Osteocyte (in vitro differentiated cells): ENCODE measurements around the gene SPAG9. TPM values are rescaled to one million over a fixed set of nuclear protein-coding genes. Genes with fewer than 3 reads are reported as not detected.
A peak's percentile ranks its signal among the peaks of the same experiment; 100 is the strongest.
"Not testable (repeated sequence)": the region's sequence is repeated elsewhere in the genome, so short reads cannot be mapped to it uniquely, and the experiment has no call there.

Source experiments
- DNase-seq: peaks from one replicate; pipeline ENCODE4 v3.0.0; 2021; ENCODE audit warnings: mixed read lengths; ENCODE audit not compliant: unreplicated experiment; ENCODE audit errors: extremely low spot score
- H3K27ac Mint-ChIP-seq: one replicate; pipeline ENCODE4 v1.8.0; 2021; ENCODE audit warnings: mild to moderate bottlenecking, mixed read lengths; ENCODE audit not compliant: unreplicated experiment
- H3K27me3 Mint-ChIP-seq: one replicate; pipeline ENCODE4 v1.8.0; 2021; ENCODE audit warnings: mixed read lengths; ENCODE audit not compliant: unreplicated experiment
- H3K36me3 Mint-ChIP-seq: one replicate; pipeline ENCODE4 v1.8.0; 2021; ENCODE audit warnings: mixed read lengths; ENCODE audit not compliant: unreplicated experiment
- H3K4me1 Mint-ChIP-seq: one replicate; pipeline ENCODE4 v1.8.0; 2021; ENCODE audit warnings: mixed read lengths; ENCODE audit not compliant: unreplicated experiment
- H3K4me3 Mint-ChIP-seq: one replicate; pipeline ENCODE4 v1.8.0; 2021; ENCODE audit warnings: mild to moderate bottlenecking, moderate library complexity, mixed read lengths; ENCODE audit not compliant: unreplicated experiment
- H3K9me3 Mint-ChIP-seq: one replicate; pipeline ENCODE4 v1.8.0; 2021; ENCODE audit warnings: mixed read lengths; ENCODE audit not compliant: unreplicated experiment
- total RNA-seq: library from RNA; stranded (reverse); gene quantifications from 2 replicates; pipeline ENCODE4 v1.2.1, GENCODE V29; 2021
- TF ChIP-seq, protein P1 (sequence below): fragments of 200-600 bp; sonication (generic); IDR thresholded peaks from 2 replicates; pipeline ENCODE4 v1.5.0; 2021; ENCODE audit warnings: antibody characterized with exemption, mild to moderate bottlenecking, moderate library complexity

The SPAG9 gene
- total RNA-seq, 1 donor from 2014 or later: 100 TPM

DNA sequence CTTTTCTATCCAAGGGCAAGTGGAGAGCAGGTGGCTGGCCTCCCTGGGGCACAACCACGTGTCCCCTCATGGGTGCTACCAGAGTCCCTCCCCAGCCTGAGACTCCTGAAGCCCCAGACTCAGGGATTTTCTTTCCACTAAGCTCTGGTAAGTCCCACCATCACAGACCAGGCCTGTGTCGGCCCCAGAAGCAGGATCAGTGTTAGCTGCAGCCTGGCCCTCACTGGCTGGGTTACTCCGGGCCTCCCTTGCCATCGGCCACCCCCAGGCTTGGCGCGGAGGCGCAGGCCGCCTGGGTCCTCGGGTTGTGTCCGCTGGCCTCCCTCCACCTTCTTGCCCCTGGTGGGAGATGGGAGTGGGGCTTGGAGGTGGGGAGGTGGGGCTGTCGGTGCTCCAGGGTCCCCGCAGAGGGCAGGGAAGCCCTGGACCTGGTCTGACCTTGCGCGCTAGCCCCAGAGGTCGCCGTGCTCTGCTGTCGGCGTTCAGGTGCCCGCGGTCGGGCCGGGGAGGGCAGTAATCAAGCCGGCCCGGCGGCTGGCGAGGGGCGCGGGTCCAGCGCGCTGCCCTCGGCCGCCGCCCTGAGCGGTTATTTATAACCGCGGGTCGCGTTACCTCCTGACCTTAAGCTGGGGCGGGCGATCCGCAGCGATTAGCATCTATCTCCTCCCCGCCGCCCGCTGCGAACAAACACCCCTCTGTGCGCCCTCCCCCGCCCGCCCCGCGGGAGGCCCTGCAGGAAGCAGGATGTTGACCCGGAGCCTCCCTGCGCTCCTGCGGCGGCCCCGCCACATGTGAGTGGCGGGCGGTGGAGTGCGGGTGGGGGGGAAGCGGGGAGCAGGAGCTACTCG lies 176.4 kb downstream of the SPAG9 start:
- no peak for DNase-seq

DNA sequence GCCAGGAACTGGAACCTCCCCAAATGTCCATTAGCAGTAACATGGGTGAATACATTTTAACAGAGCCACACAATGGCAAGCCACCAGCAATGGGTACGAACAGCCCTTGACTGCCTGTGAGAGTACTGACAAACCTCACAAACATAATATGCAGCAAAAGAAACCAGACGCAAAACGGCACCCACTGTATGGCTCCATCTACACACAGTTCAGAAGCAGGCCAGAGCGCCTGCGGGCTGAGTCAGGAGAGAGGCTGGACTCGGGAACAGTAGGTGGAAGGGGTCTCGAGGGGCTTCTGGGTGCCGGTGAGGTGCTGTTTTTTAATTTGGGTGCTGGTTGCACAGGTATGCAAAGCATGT lies 177.1 kb downstream of the SPAG9 start:
- no peaks in the 10 kb centered on the region for H3K27me3 Mint-ChIP-seq
- H3K4me3 Mint-ChIP-seq: no peak overlapping the region
- no peaks in the 10 kb centered on the region for H3K36me3 Mint-ChIP-seq
- H3K27ac Mint-ChIP-seq: peak overlapping the region; percentile 1
- H3K9me3 Mint-ChIP-seq: no peaks in the 10 kb centered on the region
- TF ChIP-seq, protein P1, sequence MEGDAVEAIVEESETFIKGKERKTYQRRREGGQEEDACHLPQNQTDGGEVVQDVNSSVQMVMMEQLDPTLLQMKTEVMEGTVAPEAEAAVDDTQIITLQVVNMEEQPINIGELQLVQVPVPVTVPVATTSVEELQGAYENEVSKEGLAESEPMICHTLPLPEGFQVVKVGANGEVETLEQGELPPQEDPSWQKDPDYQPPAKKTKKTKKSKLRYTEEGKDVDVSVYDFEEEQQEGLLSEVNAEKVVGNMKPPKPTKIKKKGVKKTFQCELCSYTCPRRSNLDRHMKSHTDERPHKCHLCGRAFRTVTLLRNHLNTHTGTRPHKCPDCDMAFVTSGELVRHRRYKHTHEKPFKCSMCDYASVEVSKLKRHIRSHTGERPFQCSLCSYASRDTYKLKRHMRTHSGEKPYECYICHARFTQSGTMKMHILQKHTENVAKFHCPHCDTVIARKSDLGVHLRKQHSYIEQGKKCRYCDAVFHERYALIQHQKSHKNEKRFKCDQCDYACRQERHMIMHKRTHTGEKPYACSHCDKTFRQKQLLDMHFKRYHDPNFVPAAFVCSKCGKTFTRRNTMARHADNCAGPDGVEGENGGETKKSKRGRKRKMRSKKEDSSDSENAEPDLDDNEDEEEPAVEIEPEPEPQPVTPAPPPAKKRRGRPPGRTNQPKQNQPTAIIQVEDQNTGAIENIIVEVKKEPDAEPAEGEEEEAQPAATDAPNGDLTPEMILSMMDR: no peak
- no peak for DNase-seq
- H3K4me1 Mint-ChIP-seq: peaks cover 25% of the 10 kb centered on the region

More for the DNA sequence above, 176.4 kb downstream of the SPAG9 start:
- H3K27ac Mint-ChIP-seq: peak overlapping the region; percentile 1
- H3K36me3 Mint-ChIP-seq: no peaks in the 10 kb centered on the region
- peaks cover 32% of the 10 kb centered on the region for H3K4me1 Mint-ChIP-seq
- H3K4me3 Mint-ChIP-seq: no peak overlapping the region
- no peaks in the 10 kb centered on the region for H3K27me3 Mint-ChIP-seq
- H3K9me3 Mint-ChIP-seq: no peaks in the 10 kb centered on the region
- TF ChIP-seq, protein P1: no peak

DNA sequence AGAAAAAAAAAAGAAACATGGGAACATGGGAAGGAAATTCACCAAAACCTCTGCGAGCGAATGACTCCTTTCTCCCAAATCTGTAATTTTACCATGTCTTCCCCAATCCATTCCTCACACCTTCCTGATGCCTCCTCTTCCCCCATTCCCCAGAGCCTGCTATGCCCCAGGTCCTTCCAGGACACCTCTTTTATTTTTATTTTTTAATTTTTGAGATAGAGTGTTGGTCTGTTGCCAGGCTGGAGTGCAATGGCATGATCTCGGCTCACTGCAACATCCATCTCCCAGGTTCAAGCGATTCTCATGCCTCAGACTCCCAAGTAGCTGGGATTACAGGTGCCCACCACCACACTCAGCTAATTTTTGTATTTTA lies 179.0 kb downstream of the SPAG9 start:
- H3K4me1 Mint-ChIP-seq: peaks cover 11% of the 10 kb centered on the region
- H3K27me3 Mint-ChIP-seq, H3K36me3 Mint-ChIP-seq, H3K9me3 Mint-ChIP-seq, H3K27ac Mint-ChIP-seq, DNase-seq, H3K4me3 Mint-ChIP-seq: not testable (repeated sequence)

DNA sequence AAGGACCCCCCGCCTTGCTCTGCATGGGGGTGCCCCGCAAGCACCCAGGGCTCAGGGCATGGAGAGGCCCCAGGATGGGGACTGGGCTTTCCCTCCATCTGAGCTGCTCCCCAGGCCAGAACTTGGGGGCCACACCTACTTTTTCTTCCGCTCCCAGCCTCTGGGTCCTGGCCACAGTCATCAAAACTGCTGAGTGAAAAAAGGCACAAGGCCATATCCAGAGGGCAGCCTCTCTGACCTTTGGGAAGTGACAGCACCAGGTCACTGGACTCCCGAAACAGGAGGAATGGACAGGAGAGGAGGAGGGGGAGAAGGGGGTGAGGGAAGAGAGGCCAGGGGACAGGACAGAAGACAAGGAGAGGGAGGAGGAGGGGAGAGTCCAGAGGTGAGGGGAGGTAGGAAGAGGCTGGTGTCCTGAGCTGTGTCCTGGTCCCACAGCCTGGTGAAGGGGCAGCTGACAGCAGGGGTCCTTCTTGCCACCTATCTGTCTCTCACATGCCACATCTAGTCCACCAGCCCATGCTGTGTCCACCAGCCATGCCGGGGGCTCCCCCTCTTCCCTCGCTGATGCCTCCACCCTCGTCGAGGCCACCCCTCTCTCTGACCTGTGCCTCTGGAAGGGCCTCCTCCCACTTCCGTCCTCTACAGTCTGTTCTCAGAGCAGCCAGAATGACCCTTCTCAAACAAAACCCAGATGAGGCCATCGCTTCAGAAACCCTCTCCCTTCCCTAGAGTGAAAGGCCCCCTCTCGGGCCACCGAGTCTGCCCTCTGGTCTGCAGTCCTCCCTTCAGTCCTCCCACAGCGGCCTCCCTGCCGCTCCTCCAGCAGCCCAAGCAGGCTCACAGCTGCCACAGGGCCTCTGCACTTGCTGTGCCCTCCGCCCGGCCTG lies 180.6 kb downstream of the SPAG9 start:
- TF ChIP-seq, protein P1: no peak
- H3K36me3 Mint-ChIP-seq: no peaks in the 10 kb centered on the region
- H3K27ac Mint-ChIP-seq: no peak overlapping the region
- H3K4me1 Mint-ChIP-seq: peaks cover 8% of the 10 kb centered on the region
- no peak overlapping the region for H3K4me3 Mint-ChIP-seq
- no peak for DNase-seq
- no peaks in the 10 kb centered on the region for H3K9me3 Mint-ChIP-seq
- no peaks in the 10 kb centered on the region for H3K27me3 Mint-ChIP-seq

DNA sequence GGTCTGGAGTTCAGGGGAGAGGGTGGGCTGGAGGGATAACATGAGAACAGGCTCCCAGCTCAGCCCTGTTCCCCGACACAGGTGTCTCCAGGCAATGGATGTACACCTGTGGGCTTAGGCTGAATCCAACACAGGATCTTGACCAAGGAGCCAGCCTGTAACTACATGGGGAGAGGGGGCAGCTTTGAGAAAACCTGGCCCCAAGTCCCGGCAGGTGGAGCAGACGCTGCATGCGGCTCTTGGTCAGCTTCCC lies 181.2 kb downstream of the SPAG9 start:
- H3K9me3 Mint-ChIP-seq: no peaks in the 10 kb centered on the region
- peaks cover 8% of the 10 kb centered on the region for H3K4me1 Mint-ChIP-seq
- no peak overlapping the region for H3K4me3 Mint-ChIP-seq
- H3K36me3 Mint-ChIP-seq: no peaks in the 10 kb centered on the region
- no peaks in the 10 kb centered on the region for H3K27me3 Mint-ChIP-seq
- no peak for DNase-seq
- TF ChIP-seq, protein P1: no peak
- no peak overlapping the region for H3K27ac Mint-ChIP-seq
